Neuronal stem cell (in vitro differentiated cells): Measurements from ENCODE around the gene PSMB7.

Experiments used
- DNase-seq: peaks from one replicate; pipeline ENCODE4 v3.0.0-alpha.2; 2013; ENCODE audit warnings: low spot score
- H2AFZ ChIP-seq: one replicate; pipeline ENCODE4 v1.6.1; 2013; ENCODE audit warnings: mild to moderate bottlenecking, low read length, inconsistent platforms
- H2AK5ac ChIP-seq: 2 replicates; pipeline ENCODE4 v1.6.1; 2013; ENCODE audit warnings: low read depth, mild to moderate bottlenecking, inconsistent platforms, low read length, moderate library complexity, mixed read lengths
- H2BK120ac ChIP-seq: 2 replicates; pipeline ENCODE4 v1.6.1; 2013; ENCODE audit warnings: low read depth, mild to moderate bottlenecking, inconsistent platforms, low read length, moderate library complexity, mixed read lengths
- H2BK12ac ChIP-seq: one replicate; pipeline ENCODE4 v1.6.1; 2013; ENCODE audit warnings: low read length, inconsistent platforms
- H2BK15ac ChIP-seq: 2 replicates; pipeline ENCODE4 v1.6.1; 2013; ENCODE audit warnings: mild to moderate bottlenecking, low read length, inconsistent platforms, mixed read lengths
- H2BK5ac ChIP-seq: one replicate; pipeline ENCODE4 v1.6.1; 2013; ENCODE audit warnings: inconsistent platforms, mild to moderate bottlenecking, low read length, moderate library complexity
- H3K14ac ChIP-seq: one replicate; pipeline ENCODE4 v1.6.1; 2013; ENCODE audit warnings: low read length, inconsistent platforms
- H3K18ac ChIP-seq: 2 replicates; pipeline ENCODE4 v1.6.1; 2013; ENCODE audit warnings: low read length, inconsistent platforms
- H3K23ac ChIP-seq: 2 replicates; pipeline ENCODE4 v1.6.1; 2013; ENCODE audit warnings: low read depth, mild to moderate bottlenecking, mixed read lengths, low read length, inconsistent platforms; ENCODE audit not compliant: poor library complexity
- H3K27ac ChIP-seq: replicated peaks from 3 replicates; pipeline ENCODE4 v1.5.1; 2013; ENCODE audit warnings: low read length, inconsistent platforms
- H3K27me3 ChIP-seq, 3 experiments: 2 replicates each; pipeline ENCODE4 v1.6.1; 2013; ENCODE audit warnings: low read length in 3 of 3, mild to moderate bottlenecking in 2 of 3, inconsistent platforms in 1 of 3, low read depth in 1 of 3, mixed read lengths in 1 of 3, moderate library complexity in 1 of 3; ENCODE audit not compliant: control insufficient read depth in 3 of 3, insufficient read depth in 3 of 3
- H3K36me3 ChIP-seq, 2 donors: replicated peaks in 1 of 2; 2 replicates each; pipeline ENCODE4 v1.6.1; 2013; ENCODE audit warnings: low read length in 2 of 2; ENCODE audit not compliant: control insufficient read depth in 2 of 2, insufficient read depth in 2 of 2
- H3K4ac ChIP-seq: 2 replicates; pipeline ENCODE4 v1.6.1; 2013; ENCODE audit warnings: inconsistent platforms, mild to moderate bottlenecking, low read length, moderate library complexity
- H3K4me1 ChIP-seq, 2 donors: 1 replicate in 1 of 2; 2 replicates in 1 of 2; pipeline ENCODE4 v1.6.1; 2013; ENCODE audit warnings: low read length in 2 of 2, low read depth in 1 of 2; ENCODE audit not compliant: control insufficient read depth in 2 of 2, insufficient read depth in 1 of 2
- H3K4me2 ChIP-seq: one replicate; pipeline ENCODE4 v1.6.1; 2013; ENCODE audit warnings: mild to moderate bottlenecking, low read length, inconsistent platforms; ENCODE audit not compliant: insufficient read depth, poor library complexity, severe bottlenecking
- H3K4me3 ChIP-seq, 2 donors: 2 replicates each; pipeline ENCODE4 v1.5.1; 2013; ENCODE audit warnings: low read length in 2 of 2, mild to moderate bottlenecking in 2 of 2, inconsistent platforms in 1 of 2, moderate library complexity in 1 of 2
- H3K79me1 ChIP-seq: one replicate; pipeline ENCODE4 v1.6.1; 2013; ENCODE audit warnings: low read depth, mild to moderate bottlenecking, inconsistent platforms, low read length, moderate library complexity
- H3K9ac ChIP-seq: one replicate; pipeline ENCODE4 v1.6.1; 2013; ENCODE audit warnings: mild to moderate bottlenecking, low read depth, low read length, inconsistent platforms; ENCODE audit not compliant: poor library complexity
- H3K9me3 ChIP-seq, 2 donors: replicated peaks in 1 of 2; 2 replicates each; pipeline versions ENCODE3 to v1.6.1; 2013; ENCODE audit warnings: low read length in 2 of 2, mild to moderate bottlenecking in 2 of 2, inconsistent platforms in 1 of 2, low read depth in 1 of 2, mixed read lengths in 1 of 2, moderate library complexity in 1 of 2; ENCODE audit not compliant: control insufficient read depth in 2 of 2, insufficient read depth in 1 of 2
- H4K8ac ChIP-seq: one replicate; pipeline ENCODE4 v1.6.1; 2013; ENCODE audit warnings: low read depth, mild to moderate bottlenecking, inconsistent platforms, low read length, moderate library complexity
- H4K91ac ChIP-seq: one replicate; pipeline ENCODE4 v1.6.1; 2013; ENCODE audit warnings: low read length, low read depth, mild to moderate bottlenecking, inconsistent platforms; ENCODE audit not compliant: poor library complexity
- WGBS, 2 donors: extraction: QIAGEN DNeasy Blood & Tissue Kit; methylation state at CpG; one replicate each; pipeline ENCODE4 v1.1.7; 2013; ENCODE audit warnings: missing lambda C conversion rate in 2 of 2, mixed read lengths in 1 of 2; ENCODE audit not compliant: insufficient read length in 2 of 2, insufficient replicate concordance in 1 of 2; ENCODE audit errors: extremely low coverage in 2 of 2; 5-methylcytosine and 5-hydroxymethylcytosine counted together

The PSMB7 gene

GRCh38 chr9:124452326-124452725, 37.1 kb upstream of the PSMB7 start:
- H3K27me3 ChIP-seq, result peaks cover 4 to 80% (median 34%) of the 10 kb centered on the region in 3 experiments

DNA sequence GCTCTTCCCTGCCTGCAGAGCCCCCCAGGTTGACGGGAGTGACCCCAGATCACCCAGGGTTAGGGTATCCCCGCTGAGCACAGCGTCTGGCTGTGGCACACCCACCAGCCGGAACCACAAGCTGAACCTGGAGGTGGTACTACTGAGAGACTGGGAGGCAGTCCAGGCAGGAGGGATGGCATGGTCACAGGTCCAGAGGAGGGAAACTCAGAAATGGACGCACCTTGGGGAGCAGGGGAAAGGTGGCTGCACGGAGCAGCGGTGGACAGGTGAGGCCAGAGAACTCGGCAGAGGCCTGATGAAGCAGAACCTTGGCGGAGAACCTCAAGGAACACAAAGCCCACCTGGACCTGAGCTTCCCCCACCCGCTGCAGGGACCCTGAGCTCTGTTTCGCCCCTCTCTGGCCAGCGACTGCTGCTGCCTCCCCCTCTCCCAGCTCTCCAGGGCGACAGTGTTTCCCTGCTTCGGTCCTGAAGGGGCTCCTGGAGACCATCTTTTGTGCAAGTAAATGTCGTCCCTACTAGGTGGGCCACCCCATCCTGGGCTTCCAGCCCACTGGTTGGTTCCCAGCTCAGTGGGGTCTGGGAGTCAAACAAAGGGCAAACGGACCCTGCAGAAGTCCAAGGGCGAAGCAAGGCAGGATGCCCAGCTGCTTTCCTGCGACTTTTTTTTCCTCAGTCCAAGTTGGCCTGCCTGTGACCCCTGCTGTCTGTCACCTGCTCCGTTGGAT, 35.9 kb upstream of the PSMB7 start:
- Histone ChIP-seq H4K8ac (peak overlapping the region; percentile 52), H3K18ac (peak overlapping the region; percentile 76), H3K27me3 (peaks cover 4 to 77% (median 34%) of the 10 kb centered on the region in 3 experiments), H3K9ac (peak overlapping the region; percentile 74), H2BK120ac (no peak overlapping the region), H2AFZ (peak overlapping the region; percentile 81), H2AK5ac (peak overlapping the region; percentile 72), H3K4me1 (peaks cover 10 to 11% of the 10 kb centered on the region in 2 donors), H3K4me2 (peak overlapping the region; percentile 56), H2BK12ac (peak overlapping the region; percentile 59), H3K14ac (peak overlapping the region; percentile 12), H3K4me3 (peak overlapping the region; percentile 27 to 60), H3K27ac (no peak overlapping the region), H3K4ac (no peak overlapping the region), H3K36me3 (no peaks in the 10 kb centered on the region), H2BK15ac (no peak overlapping the region), H3K79me1 (peaks cover 1% of the 10 kb centered on the region), H4K91ac (peak overlapping the region; percentile 5), H3K9me3 (peaks cover 0 to 4% of the 10 kb centered on the region in 2 donors), H3K23ac (peak overlapping the region; percentile 50), H2BK5ac (no peak overlapping the region)
- DNase-seq, result no peak
- no CpG with 5 or more reads among the region's 19 CpGs for WGBS, 2 donors

More at GRCh38 chr9:124452326-124452725, 37.1 kb upstream of the PSMB7 start:
- H3K18ac ChIP-seq, result no peak overlapping the region
- H2AK5ac ChIP-seq, result peak overlapping the region; percentile 67
- DNase-seq, result no peak
- peaks cover 10 to 11% of the 10 kb centered on the region in 2 donors for H3K4me1 ChIP-seq
- no peak overlapping the region for H2AFZ ChIP-seq
- no peak overlapping the region for H3K4me2 ChIP-seq
- no peak overlapping the region for H2BK15ac ChIP-seq
- H3K36me3 ChIP-seq, result no peaks in the 10 kb centered on the region
- H3K23ac ChIP-seq, result no peak overlapping the region
- H4K91ac ChIP-seq, result no peak overlapping the region
- H2BK12ac ChIP-seq, result peak overlapping the region; percentile 14
- H3K9me3 ChIP-seq, result peaks cover 0 to 4% of the 10 kb centered on the region in 2 donors
- no peak overlapping the region for H2BK120ac ChIP-seq
- H3K9ac ChIP-seq, result no peak overlapping the region
- no peak overlapping the region for H3K4ac ChIP-seq
- no peak overlapping the region for H3K14ac ChIP-seq
- no peak overlapping the region for H3K27ac ChIP-seq
- WGBS, 2 donors, result no CpG with 5 or more reads among the region's 19 CpGs
- no peak overlapping the region for H3K4me3 ChIP-seq
- H2BK5ac ChIP-seq, result no peak overlapping the region
- no peak overlapping the region for H4K8ac ChIP-seq
- H3K79me1 ChIP-seq, result peaks cover 1% of the 10 kb centered on the region

DNA sequence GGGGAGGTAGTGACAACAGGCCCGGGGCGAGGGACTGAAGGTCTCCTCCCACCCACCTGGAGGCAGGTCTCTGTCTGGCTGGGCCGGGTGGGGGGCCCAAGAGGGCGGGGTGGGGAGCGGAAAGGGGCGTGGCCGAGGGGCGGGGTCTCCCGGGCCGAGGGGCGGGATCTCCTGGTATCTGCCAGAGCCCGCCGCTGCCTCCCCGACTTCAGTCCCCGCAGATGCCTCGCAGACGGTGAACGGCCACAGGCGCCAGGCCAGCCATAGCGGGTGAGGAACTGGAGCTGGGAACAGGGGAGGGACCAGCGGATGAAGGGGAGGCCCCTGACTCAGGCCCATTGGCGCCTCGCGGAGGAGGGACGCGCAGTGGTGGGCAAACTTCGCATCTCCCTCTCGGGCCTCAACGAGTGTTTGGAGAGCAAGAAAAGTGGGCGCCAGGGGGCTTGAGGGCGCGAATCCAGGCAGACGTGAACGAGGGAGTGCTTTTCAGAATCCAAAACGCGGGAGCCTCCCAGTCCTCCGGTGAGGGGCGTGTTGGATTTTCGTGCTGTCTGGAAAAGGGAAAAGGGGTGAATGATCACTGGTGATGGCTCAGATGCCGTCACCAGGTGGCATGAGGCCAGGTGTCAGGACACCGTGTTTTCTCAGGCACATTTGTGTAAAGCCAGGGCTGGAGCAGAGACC, 35.1 kb upstream of the PSMB7 start, which contains the start of gene ADGRD2:
Gene ADGRD2, plus strand, starts transcription at position 211 of the 684 bp plus-strand sequence. CDS start 1,216 bp downstream, outside the sequence.
- H4K91ac ChIP-seq, result peak within 1 kb of the TSS; percentile 5
- H3K4me3 ChIP-seq, result peak within 1 kb of the TSS; percentile 27 to 60
- H3K36me3 ChIP-seq, result no peaks in the 10 kb centered on the region
- peak within 1 kb of the TSS; percentile 59 for H2BK12ac ChIP-seq
- H3K4ac ChIP-seq, result peak within 1 kb of the TSS; percentile 2
- peak within 1 kb of the TSS; percentile 50 for H3K23ac ChIP-seq
- peak within 1 kb of the TSS; percentile 74 for H3K9ac ChIP-seq
- H3K9me3 ChIP-seq, result peaks cover 0 to 4% of the 10 kb centered on the region in 2 donors
- no peak within 1 kb of the TSS for H3K27ac ChIP-seq
- H3K4me2 ChIP-seq, result peak within 1 kb of the TSS; percentile 56
- peak within 1 kb of the TSS; percentile 76 for H3K18ac ChIP-seq
- H2BK120ac ChIP-seq, result no peak within 1 kb of the TSS
- no peak within 1 kb of the TSS for H2BK5ac ChIP-seq
- H2AK5ac ChIP-seq, result peak within 1 kb of the TSS; percentile 72
- no peak within 1 kb of the TSS for H2BK15ac ChIP-seq
- peaks cover 1% of the 10 kb centered on the region for H3K79me1 ChIP-seq
- DNase-seq, result peak; percentile 41
- H3K4me1 ChIP-seq, result peaks cover 10 to 11% of the 10 kb centered on the region in 2 donors
- H4K8ac ChIP-seq, result peak within 1 kb of the TSS; percentile 52
- WGBS, 2 donors, result no CpG with 5 or more reads among the region's 41 CpGs
- H2AFZ ChIP-seq, result peak within 1 kb of the TSS; percentile 81
- peak within 1 kb of the TSS; percentile 12 for H3K14ac ChIP-seq
- peaks cover 4 to 70% (median 34%) of the 10 kb centered on the region in 3 experiments for H3K27me3 ChIP-seq
